Spleen (tissue), 7 donors: Measurements from ENCODE around the gene IL36RN.

ENCODE experiments used
- POLR2A ChIP-seq, 3 donors: fragments of 450-650 bp; IDR thresholded peaks; one replicate each; pipeline ENCODE4 v1.5.1; 2017; ENCODE audit warnings: antibody characterized with exemption in 3 of 3, mild to moderate bottlenecking in 1 of 3
- POLR2AphosphoS5 ChIP-seq, 3 donors: sonication (generic); formaldehyde crosslinking; IDR thresholded peaks; one replicate each; pipeline ENCODE4 v1.5.1; 2017; ENCODE audit warnings: antibody characterized with exemption in 3 of 3
- TF ChIP-seq, protein P1 (sequence below), 11 experiments: fragments of 200-600 bp in 7 of 11; fragments of 450-650 bp in 4 of 11; sonication (generic) in 4 of 11; IDR thresholded peaks in 8 of 11; conservative IDR thresholded peaks in 3 of 11; 1 replicate in 7 of 11; 2 replicates in 4 of 11; pipeline versions ENCODE4 v1.4.0 to v1.8.0; 2016 to 2021; ENCODE audit warnings: antibody characterized with exemption in 11 of 11, inconsistent platforms in 4 of 11, mild to moderate bottlenecking in 1 of 11
- donor health status: DM: no; HTN: no; CAD: no; lungs with moderate emphysema.
- donor health status: DM: no; HTN: no; CAD: no.
- donor health status: DM: no; HTN: no; CAD: no.

- TF ChIP-seq, protein P1, sequence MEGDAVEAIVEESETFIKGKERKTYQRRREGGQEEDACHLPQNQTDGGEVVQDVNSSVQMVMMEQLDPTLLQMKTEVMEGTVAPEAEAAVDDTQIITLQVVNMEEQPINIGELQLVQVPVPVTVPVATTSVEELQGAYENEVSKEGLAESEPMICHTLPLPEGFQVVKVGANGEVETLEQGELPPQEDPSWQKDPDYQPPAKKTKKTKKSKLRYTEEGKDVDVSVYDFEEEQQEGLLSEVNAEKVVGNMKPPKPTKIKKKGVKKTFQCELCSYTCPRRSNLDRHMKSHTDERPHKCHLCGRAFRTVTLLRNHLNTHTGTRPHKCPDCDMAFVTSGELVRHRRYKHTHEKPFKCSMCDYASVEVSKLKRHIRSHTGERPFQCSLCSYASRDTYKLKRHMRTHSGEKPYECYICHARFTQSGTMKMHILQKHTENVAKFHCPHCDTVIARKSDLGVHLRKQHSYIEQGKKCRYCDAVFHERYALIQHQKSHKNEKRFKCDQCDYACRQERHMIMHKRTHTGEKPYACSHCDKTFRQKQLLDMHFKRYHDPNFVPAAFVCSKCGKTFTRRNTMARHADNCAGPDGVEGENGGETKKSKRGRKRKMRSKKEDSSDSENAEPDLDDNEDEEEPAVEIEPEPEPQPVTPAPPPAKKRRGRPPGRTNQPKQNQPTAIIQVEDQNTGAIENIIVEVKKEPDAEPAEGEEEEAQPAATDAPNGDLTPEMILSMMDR (IDR thresholded peaks at IDR 0.05 in 8 of 11, conservative IDR thresholded peaks at IDR 0.05 in 3 of 11), result no peak
- TF ChIP-seq POLR2A (IDR thresholded peaks at IDR 0.05) (no peak), POLR2AphosphoS5 (IDR thresholded peaks at IDR 0.05) (no peak)
Observed at GRCh38 chr2:113079131-113079530, 20.1 kb downstream of the IL36RN start.
